ENCODE results near the gene LHX5.
"Not testable (repeated sequence)": the region's sequence is repeated elsewhere in the genome, so short reads cannot be mapped to it uniquely, and the experiment has no call there.

The LHX5 gene

GRCh38 chr12:113471619-113472171, at the start of gene LHX5:
Gene LHX5, minus strand, starts transcription at chr12:113471871. Its CDS starts 373 bp downstream, at chr12:113471498.
- in situ Hi-C loops (cut with MboI; ENCODE audit: low sequenced_read_pairs): no loop called here

GRCh38 chr12:113519464-113520307, 48.0 kb upstream of the LHX5 start:
- in situ Hi-C loops (cut with MboI; ENCODE audit: low sequenced_read_pairs): no loop called here

- in situ Hi-C loops (cut with MboI; ENCODE audit: low sequenced_read_pairs): no loop called here
Observed at GRCh38 chr12:113515082-113515856, 43.6 kb upstream of the LHX5 start.

- in situ Hi-C loops (cut with MboI; ENCODE audit: low sequenced_read_pairs): no loop called here
Observed at GRCh38 chr12:113514602-113515001, 42.9 kb upstream of the LHX5 start.

GRCh38 chr12:113512568-113512967, 40.9 kb upstream of the LHX5 start:
- in situ Hi-C loops (cut with MboI; ENCODE audit: low sequenced_read_pairs): no loop called here

GRCh38 chr12:113506867-113507266, 35.2 kb upstream of the LHX5 start:
- in situ Hi-C loops (cut with MboI; ENCODE audit: low sequenced_read_pairs): no loop called here

GRCh38 chr12:113505941-113506340, 34.3 kb upstream of the LHX5 start:
- in situ Hi-C loops (cut with MboI; ENCODE audit: low sequenced_read_pairs): no loop called here

- in situ Hi-C loops (cut with MboI; ENCODE audit: low sequenced_read_pairs): no loop called here
Observed at GRCh38 chr12:113504917-113505316, 33.2 kb upstream of the LHX5 start.

- in situ Hi-C loops (cut with MboI; ENCODE audit: low sequenced_read_pairs): no loop called here
Observed at GRCh38 chr12:113500782-113501311, 29.2 kb upstream of the LHX5 start.

- in situ Hi-C loops (cut with MboI; ENCODE audit: low sequenced_read_pairs): no loop called here
Observed at GRCh38 chr12:113500306-113500675, 28.6 kb upstream of the LHX5 start.

- in situ Hi-C loops (cut with MboI; ENCODE audit: low sequenced_read_pairs): no loop called here
Observed at GRCh38 chr12:113498490-113498889, 26.8 kb upstream of the LHX5 start.

- in situ Hi-C loops (cut with MboI; ENCODE audit: low sequenced_read_pairs): no loop called here
Observed at GRCh38 chr12:113497693-113498092, 26.0 kb upstream of the LHX5 start.

- in situ Hi-C loops (cut with MboI; ENCODE audit: low sequenced_read_pairs): not testable (repeated sequence)
Observed at GRCh38 chr12:113495941-113496340, 24.3 kb upstream of the LHX5 start.

- in situ Hi-C loops (cut with MboI; ENCODE audit: low sequenced_read_pairs): no loop called here
Observed at GRCh38 chr12:113488322-113488721, 16.7 kb upstream of the LHX5 start.

- in situ Hi-C loops (cut with MboI; ENCODE audit: low sequenced_read_pairs): no loop called here
Observed at GRCh38 chr12:113486722-113487121, 15.1 kb upstream of the LHX5 start.

GRCh38 chr12:113485330-113485729, 13.7 kb upstream of the LHX5 start:
- in situ Hi-C loops (cut with MboI; ENCODE audit: low sequenced_read_pairs): no loop called here

GRCh38 chr12:113482334-113482733, 10.7 kb upstream of the LHX5 start:
- in situ Hi-C loops (cut with MboI; ENCODE audit: low sequenced_read_pairs): no loop called here

GRCh38 chr12:113480336-113480971, 8.8 kb upstream of the LHX5 start:
- in situ Hi-C loops (cut with MboI; ENCODE audit: low sequenced_read_pairs): no loop called here

- in situ Hi-C loops (cut with MboI; ENCODE audit: low sequenced_read_pairs): no loop called here
Observed at GRCh38 chr12:113479590-113480335, 8.1 kb upstream of the LHX5 start.

GRCh38 chr12:113479216-113479589, 7.5 kb upstream of the LHX5 start:
- in situ Hi-C loops (cut with MboI; ENCODE audit: low sequenced_read_pairs): no loop called here
